Measurements from ENCODE around the gene GLRX5. TPM values are rescaled to one million over a fixed set of nuclear protein-coding genes. Genes with fewer than 3 reads are reported as not detected.

The GLRX5 gene
- total and polyA plus RNA-seq, 2 experiments from 2014 or later = 91.4 to 130 TPM

GRCh38 chr14:95533391-95533821 is 1.4 kb upstream of the GLRX5 start (continued):
- no peak for TF ChIP-seq ETS1 (IDR thresholded peaks at IDR 0.05)
- TF ChIP-seq JUNB (IDR thresholded peaks at IDR 0.05; ENCODE audit: unreplicated experiment) = no peak
- TF ChIP-seq CTCF (conservative IDR thresholded peaks at IDR 0.05; ENCODE audit: low read depth in 2 of 2) = no peak
- TF ChIP-seq STAT1 (IDR thresholded peaks at IDR 0.05; ENCODE audit: unreplicated experiment) = no peak
- TF ChIP-seq NANOG (IDR thresholded peaks at IDR 0.05; ENCODE audit: borderline replicate concordance) = no peak
- no peak for TF ChIP-seq ZNF114 (CRISPR knock-in tag; IDR thresholded peaks at IDR 0.05)

- DNase-seq (ENCODE audit: low spot score) = peak; percentile 23
- no peak for ATAC-seq
- H3K4me3 ChIP-seq = peak overlapping the region; percentile 98
- H3K27me3 ChIP-seq (ENCODE audit: insufficient read depth) = no peaks in the 10 kb centered on the region
- no peaks in the 10 kb centered on the region for H3K9me2 ChIP-seq (ENCODE audit: insufficient read depth)
- no peaks in the 10 kb centered on the region for H3F3A ChIP-seq (replicated peaks; ENCODE audit: low read depth)
- peak overlapping the region; percentile 95 for H3K4me3 Mint-ChIP-seq
- H3K27ac ChIP-seq (ENCODE audit: low read depth) = peak overlapping the region; percentile 52
- peaks cover 7% of the 10 kb centered on the region for H3K27me3 Mint-ChIP-seq (ENCODE audit: insufficient read depth, low read depth, poor library complexity)
- H3K9me3 Mint-ChIP-seq = no peaks in the 10 kb centered on the region
- peak overlapping the region; percentile 92 for H3K27ac Mint-ChIP-seq
- peaks cover 90% of the 10 kb centered on the region for H3K79me2 ChIP-seq (replicated peaks; ENCODE audit: insufficient read depth)
- peaks cover 30% of the 10 kb centered on the region for H3K4me1 ChIP-seq (ENCODE audit: insufficient read depth)
- 0 out of 2 replicates have a peak, but pooled peaks cover 12% of the 10 kb centered on the region for H3K36me3 ChIP-seq (ENCODE audit: insufficient read depth)
- H3K4me2 ChIP-seq = peak overlapping the region; percentile 97
- H2AFZ ChIP-seq = no peak overlapping the region
- peaks cover 41% of the 10 kb centered on the region for H3K4me1 Mint-ChIP-seq
- peaks cover 72% of the 10 kb centered on the region for H4K20me1 ChIP-seq (replicated peaks; ENCODE audit: insufficient read depth)
- H3K36me3 Mint-ChIP-seq (ENCODE audit: low read depth) = peaks cover 34% of the 10 kb centered on the region
- TF ChIP-seq REST (IDR thresholded peaks at IDR 0.05; ENCODE audit: unreplicated experiment) (no peak), NANOG (IDR thresholded peaks at IDR 0.05; ENCODE audit: borderline replicate concordance) (no peak), ZNF462 (CRISPR knock-in tag; IDR thresholded peaks at IDR 0.05) (no peak), POLR2AphosphoS5 (IDR thresholded peaks at IDR 0.05; ENCODE audit: low read depth) (no peak), EZH2phosphoT487 (IDR thresholded peaks at IDR 0.05; ENCODE audit: unreplicated experiment) (no peak), EZH2 (IDR thresholded peaks at IDR 0.05; ENCODE audit: low read depth, unreplicated experiment) (no peak)
Measured at GRCh38 chr14:95533822-95534221, 1.0 kb upstream of the GLRX5 start.
